GM18870 (cell line): ENCODE measurements around the gene DCP2.
A peak's percentile ranks its signal among the peaks of the same experiment; 100 is the strongest.

Source experiments
- ATAC-seq: cut with Tn5 transposase; IDR thresholded peaks from one replicate; pipeline ENCODE4 v1.9.1; 2021; ENCODE audit warnings: moderate library complexity; ENCODE audit not compliant: unreplicated experiment

The DCP2 gene

GRCh38 chr5:113017881-113018635 is 41.5 kb downstream of the DCP2 start:
- no peak for ATAC-seq

- no peak for ATAC-seq
These were observed 44.1 kb downstream of the DCP2 start for GRCh38 chr5:113020461-113021273.

GRCh38 chr5:113022661-113023060 is 46.1 kb downstream of the DCP2 start:
- peak; percentile 80 for ATAC-seq

GRCh38 chr5:113024076-113024697 is 47.6 kb downstream of the DCP2 start:
- ATAC-seq, result no peak

- ATAC-seq, result no peak
These were observed 49.0 kb downstream of the DCP2 start for GRCh38 chr5:113025596-113025995.

- ATAC-seq, result no peak
These were observed 49.6 kb downstream of the DCP2 start for GRCh38 chr5:113026211-113026610.

GRCh38 chr5:113027015-113027414 is 50.4 kb downstream of the DCP2 start:
- no peak for ATAC-seq

- ATAC-seq, result no peak
These were observed 50.8 kb downstream of the DCP2 start for GRCh38 chr5:113027431-113027830.

GRCh38 chr5:113029614-113030013 is 53.0 kb downstream of the DCP2 start:
- no peak for ATAC-seq

GRCh38 chr5:113031104-113031503 is 54.5 kb downstream of the DCP2 start:
- ATAC-seq, result no peak

- ATAC-seq, result no peak
These were observed 55.0 kb downstream of the DCP2 start for GRCh38 chr5:113031557-113031956.

GRCh38 chr5:113034182-113034773 is 57.7 kb downstream of the DCP2 start:
- no peak for ATAC-seq

- no peak for ATAC-seq
These were observed 58.5 kb downstream of the DCP2 start for GRCh38 chr5:113035096-113035495.

GRCh38 chr5:113036321-113036720 is 59.7 kb downstream of the DCP2 start:
- no peak for ATAC-seq

GRCh38 chr5:113036826-113037225 is 60.2 kb downstream of the DCP2 start:
- no peak for ATAC-seq

- no peak for ATAC-seq
These were observed 61.5 kb downstream of the DCP2 start for GRCh38 chr5:113038136-113038535.

- no peak for ATAC-seq
These were observed 62.1 kb downstream of the DCP2 start for GRCh38 chr5:113038714-113039113.

- no peak for ATAC-seq
These were observed 62.8 kb downstream of the DCP2 start for GRCh38 chr5:113039229-113039933.

- no peak for ATAC-seq
These were observed 63.3 kb downstream of the DCP2 start for GRCh38 chr5:113039934-113040285.

- no peak for ATAC-seq
These were observed 64.2 kb downstream of the DCP2 start for GRCh38 chr5:113040672-113041260.
